Measurements from ENCODE around the gene TMTC2.

- TF ChIP-seq ZNF384 (IDR thresholded peaks at IDR 0.05; ENCODE audit: borderline replicate concordance, low read depth, low read length) (no peak), EP300 (IDR thresholded peaks at IDR 0.05; ENCODE audit: borderline replicate concordance in 1 of 2, control insufficient read depth in 1 of 2, low read depth in 2 of 2, low read length in 2 of 2) (no peak), JUNB (IDR thresholded peaks at IDR 0.05) (no peak), SP1 (IDR thresholded peaks at IDR 0.05; ENCODE audit: low read depth, low read length) (no peak), YBX1 (IDR thresholded peaks at IDR 0.05) (no peak), POLR2AphosphoS5 (IDR thresholded peaks at IDR 0.05; ENCODE audit: low read length) (no peak), RAD51 (IDR thresholded peaks at IDR 0.05) (no peak), ATF7 (IDR thresholded peaks at IDR 0.05; ENCODE audit: low read depth) (no peak), POLR2A (IDR thresholded peaks at IDR 0.05; ENCODE audit: low read depth, low read length) (no peak), NR2C2 (IDR thresholded peaks at IDR 0.05; ENCODE audit: borderline replicate concordance, control insufficient read depth, insufficient read length, low read depth) (no peak), CEBPZ (IDR thresholded peaks at IDR 0.05; ENCODE audit: low read depth, low read length) (no peak)
- TF ChIP-seq, protein P1, sequence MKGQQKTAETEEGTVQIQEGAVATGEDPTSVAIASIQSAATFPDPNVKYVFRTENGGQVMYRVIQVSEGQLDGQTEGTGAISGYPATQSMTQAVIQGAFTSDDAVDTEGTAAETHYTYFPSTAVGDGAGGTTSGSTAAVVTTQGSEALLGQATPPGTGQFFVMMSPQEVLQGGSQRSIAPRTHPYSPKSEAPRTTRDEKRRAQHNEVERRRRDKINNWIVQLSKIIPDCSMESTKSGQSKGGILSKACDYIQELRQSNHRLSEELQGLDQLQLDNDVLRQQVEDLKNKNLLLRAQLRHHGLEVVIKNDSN (IDR thresholded peaks at IDR 0.05; ENCODE audit: borderline replicate concordance, extremely low read length, insufficient read depth, low read depth, low read length), result no peak
Measured at GRCh38 chr12:83136411-83136810, 449.7 kb downstream of the TMTC2 start.

Data from GM12878 (cell line).